Progenitor cell of endocrine pancreas (in vitro differentiated cells): ENCODE measurements around the gene SLC38A8. TPM values are rescaled to one million over a fixed set of nuclear protein-coding genes. Genes with fewer than 3 reads are reported as not detected.

Experiments
- DNase-seq: peaks from one replicate; pipeline ENCODE4 v3.0.0; 2021; ENCODE audit warnings: low spot score; ENCODE audit not compliant: unreplicated experiment
- H3K27ac Mint-ChIP-seq: 2 replicates; pipeline ENCODE4 v1.8.0; 2021; ENCODE audit warnings: mild to moderate bottlenecking, moderate library complexity, mixed read lengths
- H3K27me3 Mint-ChIP-seq: 2 replicates; pipeline ENCODE4 v1.8.0; 2021; ENCODE audit warnings: mixed read lengths
- H3K36me3 Mint-ChIP-seq: 2 replicates; pipeline ENCODE4 v1.8.0; 2022; ENCODE audit warnings: mixed read lengths; ENCODE audit not compliant: insufficient read depth
- H3K4me1 Mint-ChIP-seq: 2 replicates; pipeline ENCODE4 v1.8.0; 2021; ENCODE audit warnings: low read depth, mixed read lengths
- H3K4me3 Mint-ChIP-seq: 2 replicates; pipeline ENCODE4 v1.8.0; 2021; ENCODE audit warnings: low read depth, mild to moderate bottlenecking, moderate library complexity, mixed read lengths
- H3K9me3 Mint-ChIP-seq: 2 replicates; pipeline ENCODE4 v1.8.0; 2021; ENCODE audit warnings: low read depth, mixed read lengths
- total RNA-seq: library from RNA; stranded (reverse); gene quantifications from 2 replicates; pipeline ENCODE4 v1.2.1, GENCODE V29; 2021
- TF ChIP-seq, protein P1 (sequence below): fragments of 200-600 bp; sonication (generic); IDR thresholded peaks from one replicate; pipeline ENCODE4 v1.5.0; 2021; ENCODE audit warnings: antibody characterized with exemption, mild to moderate bottlenecking; ENCODE audit not compliant: unreplicated experiment

Gene SLC38A8
- total RNA-seq, 1 donor from 2014 or later = 0.24 TPM

DNA sequence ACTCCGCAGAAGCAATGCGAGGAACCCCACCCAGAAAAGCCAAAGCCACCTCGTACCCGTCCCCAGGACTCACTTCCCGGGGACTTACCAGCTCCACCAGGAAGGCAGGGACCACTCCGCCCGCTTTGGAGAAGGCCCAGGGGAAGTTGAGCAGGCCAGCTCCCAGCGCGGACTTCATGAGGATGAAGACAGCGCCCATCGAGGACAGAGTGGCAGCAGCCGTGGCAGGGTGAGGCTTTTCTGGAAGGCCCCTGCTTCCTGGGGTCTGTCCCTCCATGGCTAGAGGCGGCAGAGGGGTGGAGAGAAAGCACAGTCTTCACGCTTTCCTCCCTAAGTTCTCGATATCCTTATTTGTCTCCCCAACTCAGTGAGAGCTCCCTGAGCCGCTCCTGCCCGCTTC is 714 bp downstream of the SLC38A8 start:
- Mint-ChIP-seq H3K4me3 (no peak overlapping the region), H3K27ac (no peak overlapping the region), H3K9me3 (no peaks in the 10 kb centered on the region), H3K27me3 (peaks cover 45% of the 10 kb centered on the region), H3K4me1 (peaks cover 12% of the 10 kb centered on the region), H3K36me3 (no peaks in the 10 kb centered on the region)
- DNase-seq = no peak
- TF ChIP-seq, protein P1, sequence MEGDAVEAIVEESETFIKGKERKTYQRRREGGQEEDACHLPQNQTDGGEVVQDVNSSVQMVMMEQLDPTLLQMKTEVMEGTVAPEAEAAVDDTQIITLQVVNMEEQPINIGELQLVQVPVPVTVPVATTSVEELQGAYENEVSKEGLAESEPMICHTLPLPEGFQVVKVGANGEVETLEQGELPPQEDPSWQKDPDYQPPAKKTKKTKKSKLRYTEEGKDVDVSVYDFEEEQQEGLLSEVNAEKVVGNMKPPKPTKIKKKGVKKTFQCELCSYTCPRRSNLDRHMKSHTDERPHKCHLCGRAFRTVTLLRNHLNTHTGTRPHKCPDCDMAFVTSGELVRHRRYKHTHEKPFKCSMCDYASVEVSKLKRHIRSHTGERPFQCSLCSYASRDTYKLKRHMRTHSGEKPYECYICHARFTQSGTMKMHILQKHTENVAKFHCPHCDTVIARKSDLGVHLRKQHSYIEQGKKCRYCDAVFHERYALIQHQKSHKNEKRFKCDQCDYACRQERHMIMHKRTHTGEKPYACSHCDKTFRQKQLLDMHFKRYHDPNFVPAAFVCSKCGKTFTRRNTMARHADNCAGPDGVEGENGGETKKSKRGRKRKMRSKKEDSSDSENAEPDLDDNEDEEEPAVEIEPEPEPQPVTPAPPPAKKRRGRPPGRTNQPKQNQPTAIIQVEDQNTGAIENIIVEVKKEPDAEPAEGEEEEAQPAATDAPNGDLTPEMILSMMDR = no peak

DNA sequence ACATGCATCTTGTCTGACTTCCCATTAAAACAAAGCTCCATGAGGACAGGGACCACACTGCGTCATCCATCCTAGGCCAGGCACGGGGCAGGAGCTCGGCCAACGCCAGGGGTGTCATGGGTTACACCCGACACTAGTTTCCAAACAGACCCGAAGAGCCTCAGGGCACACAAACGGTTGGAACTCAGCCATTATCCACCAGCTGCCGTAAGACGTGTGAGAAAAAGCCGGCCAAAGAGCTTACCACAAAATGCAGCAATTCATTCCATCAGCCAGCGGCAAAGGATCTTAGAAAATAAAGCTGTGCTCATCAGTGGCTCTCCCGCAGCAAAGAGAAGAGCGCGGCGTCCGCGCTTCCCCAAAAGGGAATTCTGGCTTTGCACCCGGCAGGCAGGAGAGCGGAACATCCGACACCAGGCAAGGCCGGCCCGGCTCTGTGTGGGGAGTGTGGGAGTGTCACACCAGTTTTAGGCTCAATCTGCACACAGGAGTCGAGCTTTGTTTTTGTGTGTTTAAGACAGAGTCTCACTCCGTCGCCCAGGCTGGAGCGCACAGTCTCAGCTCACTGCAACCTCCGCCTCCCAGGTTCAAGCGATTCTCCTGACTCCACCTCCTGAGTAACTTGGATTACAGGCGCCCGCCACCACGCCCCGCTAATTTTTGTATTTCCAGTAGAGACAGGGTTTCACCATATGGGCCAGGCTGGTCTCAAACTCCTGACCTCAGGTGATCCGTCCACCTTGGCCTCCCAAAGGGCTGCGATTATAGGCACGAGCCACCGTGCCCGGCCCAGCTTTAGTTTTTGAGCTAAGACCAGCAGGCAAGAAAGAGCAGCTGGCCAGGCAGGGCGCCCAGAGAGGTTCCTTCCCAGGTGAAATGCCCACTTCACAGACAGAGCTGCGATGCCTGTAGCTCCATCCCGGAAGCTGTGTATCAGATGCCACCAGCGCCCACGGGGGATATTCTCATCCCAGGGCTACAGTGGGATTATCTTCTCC is 1.5 kb downstream of the SLC38A8 start:
- Mint-ChIP-seq H3K27ac (no peak overlapping the region), H3K4me1 (peaks cover 12% of the 10 kb centered on the region), H3K27me3 (peaks cover 45% of the 10 kb centered on the region), H3K36me3 (no peaks in the 10 kb centered on the region), H3K4me3 (no peak overlapping the region), H3K9me3 (peaks cover 3% of the 10 kb centered on the region)
- no peak for DNase-seq
- TF ChIP-seq, protein P1 = no peak

DNA sequence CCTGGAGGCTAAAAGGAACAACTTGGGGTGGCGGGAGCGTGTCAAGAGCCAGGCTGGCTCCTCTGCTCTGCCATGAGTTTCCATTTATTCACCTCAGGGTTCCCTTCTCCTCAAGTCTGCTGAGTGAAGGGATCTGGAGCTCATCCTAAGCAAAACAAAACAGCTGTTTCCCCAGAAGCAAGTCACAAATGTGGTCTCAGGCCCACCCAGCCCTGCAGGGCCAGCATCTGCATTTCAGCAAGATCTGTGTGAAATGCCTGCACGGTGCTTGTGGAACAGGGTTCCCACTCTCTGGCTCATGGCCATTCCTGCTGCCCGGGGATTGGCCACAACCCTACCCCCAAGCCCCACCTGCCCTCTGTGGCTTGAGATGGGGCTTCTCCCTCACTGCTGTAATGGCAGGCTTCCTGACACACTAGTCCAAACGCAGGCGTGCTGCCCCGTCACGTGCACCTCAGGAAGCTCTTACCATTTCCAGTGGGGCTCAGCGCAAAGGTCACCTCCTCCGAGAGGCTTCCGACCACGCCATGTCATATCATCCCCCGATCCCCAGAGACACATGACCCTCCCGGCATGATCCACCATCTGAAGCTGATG is 2.3 kb downstream of the SLC38A8 start:
- H3K36me3 Mint-ChIP-seq = peaks cover 2% of the 10 kb centered on the region
- TF ChIP-seq, protein P1 = no peak
- DNase-seq = no peak
- no peak overlapping the region for H3K4me3 Mint-ChIP-seq
- H3K4me1 Mint-ChIP-seq = peaks cover 12% of the 10 kb centered on the region
- peaks cover 45% of the 10 kb centered on the region for H3K27me3 Mint-ChIP-seq
- peaks cover 7% of the 10 kb centered on the region for H3K9me3 Mint-ChIP-seq
- no peak overlapping the region for H3K27ac Mint-ChIP-seq

DNA sequence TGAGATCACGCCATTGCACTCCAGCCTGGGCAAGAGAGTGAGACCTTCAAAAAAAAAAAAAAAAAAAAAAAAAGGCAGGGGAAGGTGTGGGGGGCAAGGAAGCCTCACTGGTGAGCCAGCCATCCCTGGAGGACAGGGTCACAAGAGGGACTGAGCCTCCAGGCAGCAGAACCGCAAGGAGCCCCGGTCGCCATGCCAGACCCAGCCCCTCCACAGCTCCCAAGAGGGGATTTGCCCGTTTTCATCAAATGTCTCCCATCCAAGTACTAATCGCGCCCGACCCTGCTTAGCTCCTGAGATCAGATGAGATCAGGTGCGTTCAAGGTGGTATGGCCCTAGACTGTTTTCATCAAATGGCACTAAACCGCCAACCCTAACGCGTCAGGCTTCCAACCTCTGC is 2.9 kb downstream of the SLC38A8 start:
- no peak for DNase-seq
- Mint-ChIP-seq H3K4me3 (no peak overlapping the region), H3K27me3 (peaks cover 40% of the 10 kb centered on the region), H3K27ac (no peak overlapping the region), H3K36me3 (peaks cover 2% of the 10 kb centered on the region), H3K9me3 (peaks cover 7% of the 10 kb centered on the region), H3K4me1 (peaks cover 12% of the 10 kb centered on the region)
- TF ChIP-seq, protein P1 = no peak

DNA sequence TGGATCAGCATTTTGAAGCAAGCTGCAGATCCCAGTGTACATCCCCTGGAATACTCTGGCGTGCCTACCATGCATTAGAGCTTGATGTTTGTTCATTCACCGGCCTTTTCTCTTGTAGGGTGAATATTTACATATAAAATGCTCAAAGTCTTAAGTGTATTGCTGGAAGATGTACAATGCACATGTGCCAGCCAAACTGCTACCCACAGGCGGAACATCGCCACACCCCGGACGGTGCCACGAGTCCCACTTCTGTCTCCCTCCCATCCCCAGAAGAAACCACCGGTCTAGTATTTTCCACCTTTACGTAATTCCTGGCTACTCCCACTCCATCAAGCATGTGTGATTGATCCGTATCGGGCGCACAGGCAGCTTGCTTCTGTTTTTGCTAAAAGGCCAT is 4.1 kb downstream of the SLC38A8 start:
- H3K36me3 Mint-ChIP-seq = peaks cover 2% of the 10 kb centered on the region

More for the DNA sequence above, 4.1 kb downstream of the SLC38A8 start:
- peaks cover 7% of the 10 kb centered on the region for H3K9me3 Mint-ChIP-seq
- H3K4me1 Mint-ChIP-seq = peaks cover 7% of the 10 kb centered on the region
- no peak overlapping the region for H3K4me3 Mint-ChIP-seq
- peaks cover 28% of the 10 kb centered on the region for H3K27me3 Mint-ChIP-seq
- TF ChIP-seq, protein P1 = no peak
- no peak overlapping the region for H3K27ac Mint-ChIP-seq
- DNase-seq = no peak
